ENCODE measurements around the gene SLC29A3. TPM values are rescaled to one million over a fixed set of nuclear protein-coding genes. Genes with fewer than 3 reads are reported as not detected.

SLC29A3 gene
- total and polyA plus RNA-seq, 2 experiments from 2014 or later, result 10.3 to 12.3 TPM

DNA sequence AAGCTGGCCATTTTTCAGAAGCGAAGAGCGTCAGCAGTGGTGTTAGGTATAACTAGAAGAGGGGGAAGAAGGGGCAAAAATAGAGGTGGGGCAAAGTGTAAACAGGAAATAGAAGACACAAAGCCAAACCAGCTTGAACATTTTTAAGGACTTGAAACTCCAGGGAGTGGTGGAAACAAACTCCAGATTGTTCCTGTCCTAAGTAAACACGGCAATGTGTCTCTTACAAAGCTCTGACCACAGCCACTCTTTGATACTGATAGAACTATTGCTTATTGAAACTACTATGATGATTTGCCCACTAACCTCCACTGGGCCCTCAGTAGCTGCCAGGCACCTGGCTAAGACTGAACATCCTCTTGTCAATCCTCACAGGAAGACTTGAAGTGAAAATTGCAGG is 56.9 kb downstream of the SLC29A3 start:
- Histone ChIP-seq H3K79me2 (replicated peaks; ENCODE audit: insufficient read depth) (no peaks in the 10 kb centered on the region), H3K4me2 (no peak overlapping the region), H3K27me3 (ENCODE audit: insufficient read depth) (no peaks in the 10 kb centered on the region), H3F3A (replicated peaks; ENCODE audit: low read depth) (no peaks in the 10 kb centered on the region), H4K20me1 (replicated peaks; ENCODE audit: insufficient read depth) (0 out of 2 replicates have a peak, but pooled peaks cover 4% of the 10 kb centered on the region), H3K9me2 (ENCODE audit: insufficient read depth) (no peaks in the 10 kb centered on the region), H2AFZ (no peak overlapping the region), H3K27ac (ENCODE audit: low read depth) (no peak overlapping the region), H3K36me3 (ENCODE audit: insufficient read depth) (no peaks in the 10 kb centered on the region), H3K4me3 (no peak overlapping the region), H3K4me1 (ENCODE audit: insufficient read depth) (peaks cover 6% of the 10 kb centered on the region; the same call in 1 of the 2 replicates)
- Mint-ChIP-seq H3K4me3 (no peak overlapping the region), H3K9me3 (no peaks in the 10 kb centered on the region), H3K4me1 (peaks cover 4% of the 10 kb centered on the region; the same call in 2 of the 3 replicates), H3K36me3 (ENCODE audit: low read depth) (no peaks in the 10 kb centered on the region), H3K27me3 (ENCODE audit: insufficient read depth, low read depth, poor library complexity) (peaks cover 2% of the 10 kb centered on the region), H3K27ac (no peak overlapping the region)
- TF ChIP-seq JUNB (IDR thresholded peaks at IDR 0.05; ENCODE audit: unreplicated experiment) (no peak), EZH2phosphoT487 (IDR thresholded peaks at IDR 0.05; ENCODE audit: unreplicated experiment) (no peak), NANOG (IDR thresholded peaks at IDR 0.05; ENCODE audit: borderline replicate concordance) (no peak), CREB1 (CRISPR knock-in tag; IDR thresholded peaks at IDR 0.05; ENCODE audit: low read depth) (no peak), ZNF331 (CRISPR knock-in tag; IDR thresholded peaks at IDR 0.05; ENCODE audit: low read depth) (no peak), EZH2 (IDR thresholded peaks at IDR 0.05; ENCODE audit: low read depth, unreplicated experiment) (no peak), ZNF114 (CRISPR knock-in tag; IDR thresholded peaks at IDR 0.05) (no peak), STAT1 (IDR thresholded peaks at IDR 0.05; ENCODE audit: unreplicated experiment) (no peak), POLR2AphosphoS5 (IDR thresholded peaks at IDR 0.05; ENCODE audit: low read depth) (no peak)
- TF ChIP-seq, protein P1, sequence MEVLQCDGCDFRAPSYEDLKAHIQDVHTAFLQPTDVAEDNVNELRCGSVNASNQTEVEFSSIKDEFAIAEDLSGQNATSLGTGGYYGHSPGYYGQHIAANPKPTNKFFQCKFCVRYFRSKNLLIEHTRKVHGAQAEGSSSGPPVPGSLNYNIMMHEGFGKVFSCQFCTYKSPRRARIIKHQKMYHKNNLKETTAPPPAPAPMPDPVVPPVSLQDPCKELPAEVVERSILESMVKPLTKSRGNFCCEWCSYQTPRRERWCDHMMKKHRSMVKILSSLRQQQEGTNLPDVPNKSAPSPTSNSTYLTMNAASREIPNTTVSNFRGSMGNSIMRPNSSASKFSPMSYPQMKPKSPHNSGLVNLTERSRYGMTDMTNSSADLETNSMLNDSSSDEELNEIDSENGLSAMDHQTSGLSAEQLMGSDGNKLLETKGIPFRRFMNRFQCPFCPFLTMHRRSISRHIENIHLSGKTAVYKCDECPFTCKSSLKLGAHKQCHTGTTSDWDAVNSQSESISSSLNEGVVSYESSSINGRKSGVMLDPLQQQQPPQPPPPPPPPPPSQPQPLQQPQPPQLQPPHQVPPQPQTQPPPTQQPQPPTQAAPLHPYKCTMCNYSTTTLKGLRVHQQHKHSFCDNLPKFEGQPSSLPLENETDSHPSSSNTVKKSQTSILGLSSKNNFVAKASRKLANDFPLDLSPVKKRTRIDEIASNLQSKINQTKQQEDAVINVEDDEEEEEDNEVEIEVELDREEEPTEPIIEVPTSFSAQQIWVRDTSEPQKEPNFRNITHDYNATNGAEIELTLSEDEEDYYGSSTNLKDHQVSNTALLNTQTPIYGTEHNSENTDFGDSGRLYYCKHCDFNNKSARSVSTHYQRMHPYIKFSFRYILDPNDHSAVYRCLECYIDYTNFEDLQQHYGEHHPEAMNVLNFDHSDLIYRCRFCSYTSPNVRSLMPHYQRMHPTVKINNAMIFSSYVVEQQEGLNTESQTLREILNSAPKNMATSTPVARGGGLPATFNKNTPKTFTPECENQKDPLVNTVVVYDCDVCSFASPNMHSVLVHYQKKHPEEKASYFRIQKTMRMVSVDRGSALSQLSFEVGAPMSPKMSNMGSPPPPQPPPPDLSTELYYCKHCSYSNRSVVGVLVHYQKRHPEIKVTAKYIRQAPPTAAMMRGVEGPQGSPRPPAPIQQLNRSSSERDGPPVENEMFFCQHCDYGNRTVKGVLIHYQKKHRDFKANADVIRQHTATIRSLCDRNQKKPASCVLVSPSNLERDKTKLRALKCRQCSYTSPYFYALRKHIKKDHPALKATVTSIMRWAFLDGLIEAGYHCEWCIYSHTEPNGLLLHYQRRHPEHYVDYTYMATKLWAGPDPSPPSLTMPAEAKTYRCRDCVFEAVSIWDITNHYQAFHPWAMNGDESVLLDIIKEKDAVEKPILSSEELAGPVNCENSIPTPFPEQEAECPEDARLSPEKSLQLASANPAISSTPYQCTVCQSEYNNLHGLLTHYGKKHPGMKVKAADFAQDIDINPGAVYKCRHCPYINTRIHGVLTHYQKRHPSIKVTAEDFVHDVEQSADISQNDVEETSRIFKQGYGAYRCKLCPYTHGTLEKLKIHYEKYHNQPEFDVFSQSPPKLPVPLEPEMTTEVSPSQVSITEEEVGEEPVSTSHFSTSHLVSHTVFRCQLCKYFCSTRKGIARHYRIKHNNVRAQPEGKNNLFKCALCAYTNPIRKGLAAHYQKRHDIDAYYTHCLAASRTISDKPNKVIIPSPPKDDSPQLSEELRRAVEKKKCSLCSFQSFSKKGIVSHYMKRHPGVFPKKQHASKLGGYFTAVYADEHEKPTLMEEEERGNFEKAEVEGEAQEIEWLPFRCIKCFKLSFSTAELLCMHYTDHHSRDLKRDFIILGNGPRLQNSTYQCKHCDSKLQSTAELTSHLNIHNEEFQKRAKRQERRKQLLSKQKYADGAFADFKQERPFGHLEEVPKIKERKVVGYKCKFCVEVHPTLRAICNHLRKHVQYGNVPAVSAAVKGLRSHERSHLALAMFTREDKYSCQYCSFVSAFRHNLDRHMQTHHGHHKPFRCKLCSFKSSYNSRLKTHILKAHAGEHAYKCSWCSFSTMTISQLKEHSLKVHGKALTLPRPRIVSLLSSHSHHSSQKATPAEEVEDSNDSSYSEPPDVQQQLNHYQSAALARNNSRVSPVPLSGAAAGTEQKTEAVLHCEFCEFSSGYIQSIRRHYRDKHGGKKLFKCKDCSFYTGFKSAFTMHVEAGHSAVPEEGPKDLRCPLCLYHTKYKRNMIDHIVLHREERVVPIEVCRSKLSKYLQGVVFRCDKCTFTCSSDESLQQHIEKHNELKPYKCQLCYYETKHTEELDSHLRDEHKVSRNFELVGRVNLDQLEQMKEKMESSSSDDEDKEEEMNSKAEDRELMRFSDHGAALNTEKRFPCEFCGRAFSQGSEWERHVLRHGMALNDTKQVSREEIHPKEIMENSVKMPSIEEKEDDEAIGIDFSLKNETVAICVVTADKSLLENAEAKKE (CRISPR knock-in tag; IDR thresholded peaks at IDR 0.05), result no peak
- TF ChIP-seq, protein P2, sequence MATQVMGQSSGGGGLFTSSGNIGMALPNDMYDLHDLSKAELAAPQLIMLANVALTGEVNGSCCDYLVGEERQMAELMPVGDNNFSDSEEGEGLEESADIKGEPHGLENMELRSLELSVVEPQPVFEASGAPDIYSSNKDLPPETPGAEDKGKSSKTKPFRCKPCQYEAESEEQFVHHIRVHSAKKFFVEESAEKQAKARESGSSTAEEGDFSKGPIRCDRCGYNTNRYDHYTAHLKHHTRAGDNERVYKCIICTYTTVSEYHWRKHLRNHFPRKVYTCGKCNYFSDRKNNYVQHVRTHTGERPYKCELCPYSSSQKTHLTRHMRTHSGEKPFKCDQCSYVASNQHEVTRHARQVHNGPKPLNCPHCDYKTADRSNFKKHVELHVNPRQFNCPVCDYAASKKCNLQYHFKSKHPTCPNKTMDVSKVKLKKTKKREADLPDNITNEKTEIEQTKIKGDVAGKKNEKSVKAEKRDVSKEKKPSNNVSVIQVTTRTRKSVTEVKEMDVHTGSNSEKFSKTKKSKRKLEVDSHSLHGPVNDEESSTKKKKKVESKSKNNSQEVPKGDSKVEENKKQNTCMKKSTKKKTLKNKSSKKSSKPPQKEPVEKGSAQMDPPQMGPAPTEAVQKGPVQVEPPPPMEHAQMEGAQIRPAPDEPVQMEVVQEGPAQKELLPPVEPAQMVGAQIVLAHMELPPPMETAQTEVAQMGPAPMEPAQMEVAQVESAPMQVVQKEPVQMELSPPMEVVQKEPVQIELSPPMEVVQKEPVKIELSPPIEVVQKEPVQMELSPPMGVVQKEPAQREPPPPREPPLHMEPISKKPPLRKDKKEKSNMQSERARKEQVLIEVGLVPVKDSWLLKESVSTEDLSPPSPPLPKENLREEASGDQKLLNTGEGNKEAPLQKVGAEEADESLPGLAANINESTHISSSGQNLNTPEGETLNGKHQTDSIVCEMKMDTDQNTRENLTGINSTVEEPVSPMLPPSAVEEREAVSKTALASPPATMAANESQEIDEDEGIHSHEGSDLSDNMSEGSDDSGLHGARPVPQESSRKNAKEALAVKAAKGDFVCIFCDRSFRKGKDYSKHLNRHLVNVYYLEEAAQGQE (IDR thresholded peaks at IDR 0.05; ENCODE audit: unreplicated experiment), result no peak
- TF ChIP-seq, protein P3, sequence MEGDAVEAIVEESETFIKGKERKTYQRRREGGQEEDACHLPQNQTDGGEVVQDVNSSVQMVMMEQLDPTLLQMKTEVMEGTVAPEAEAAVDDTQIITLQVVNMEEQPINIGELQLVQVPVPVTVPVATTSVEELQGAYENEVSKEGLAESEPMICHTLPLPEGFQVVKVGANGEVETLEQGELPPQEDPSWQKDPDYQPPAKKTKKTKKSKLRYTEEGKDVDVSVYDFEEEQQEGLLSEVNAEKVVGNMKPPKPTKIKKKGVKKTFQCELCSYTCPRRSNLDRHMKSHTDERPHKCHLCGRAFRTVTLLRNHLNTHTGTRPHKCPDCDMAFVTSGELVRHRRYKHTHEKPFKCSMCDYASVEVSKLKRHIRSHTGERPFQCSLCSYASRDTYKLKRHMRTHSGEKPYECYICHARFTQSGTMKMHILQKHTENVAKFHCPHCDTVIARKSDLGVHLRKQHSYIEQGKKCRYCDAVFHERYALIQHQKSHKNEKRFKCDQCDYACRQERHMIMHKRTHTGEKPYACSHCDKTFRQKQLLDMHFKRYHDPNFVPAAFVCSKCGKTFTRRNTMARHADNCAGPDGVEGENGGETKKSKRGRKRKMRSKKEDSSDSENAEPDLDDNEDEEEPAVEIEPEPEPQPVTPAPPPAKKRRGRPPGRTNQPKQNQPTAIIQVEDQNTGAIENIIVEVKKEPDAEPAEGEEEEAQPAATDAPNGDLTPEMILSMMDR (conservative IDR thresholded peaks at IDR 0.05; ENCODE audit: low read depth in 2 of 2), result no peak
- TF ChIP-seq, protein P4, sequence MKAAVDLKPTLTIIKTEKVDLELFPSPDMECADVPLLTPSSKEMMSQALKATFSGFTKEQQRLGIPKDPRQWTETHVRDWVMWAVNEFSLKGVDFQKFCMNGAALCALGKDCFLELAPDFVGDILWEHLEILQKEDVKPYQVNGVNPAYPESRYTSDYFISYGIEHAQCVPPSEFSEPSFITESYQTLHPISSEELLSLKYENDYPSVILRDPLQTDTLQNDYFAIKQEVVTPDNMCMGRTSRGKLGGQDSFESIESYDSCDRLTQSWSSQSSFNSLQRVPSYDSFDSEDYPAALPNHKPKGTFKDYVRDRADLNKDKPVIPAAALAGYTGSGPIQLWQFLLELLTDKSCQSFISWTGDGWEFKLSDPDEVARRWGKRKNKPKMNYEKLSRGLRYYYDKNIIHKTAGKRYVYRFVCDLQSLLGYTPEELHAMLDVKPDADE (IDR thresholded peaks at IDR 0.05), result no peak
- DNase-seq (ENCODE audit: low spot score) (no peak), ATAC-seq (no peak)

All from GM23338 (cell line).